CD8-positive, alpha-beta memory T cell (primary cell): ENCODE data around the gene DNM3. TPM values are rescaled to one million over a fixed set of nuclear protein-coding genes. Genes with fewer than 3 reads are reported as not detected.

Experiments
- CTCF ChIA-PET: fragments of 350-600 bp; sonication (Branson Sonifier 250); formaldehyde crosslinking; loops from one replicate; lab custom pipeline; 2021; ENCODE audit warnings: antibody characterized with exemption; lab: Charles Lee
- POLR2A ChIA-PET: fragments of 350-600 bp; sonication (Branson Sonifier 250); formaldehyde crosslinking; loops from one replicate; lab custom pipeline; 2021; ENCODE audit warnings: antibody characterized with exemption; lab: Charles Lee
- DNase-seq, 5 donors: peaks; one replicate each; pipeline versions ENCODE4 v3.0.0 to v3.0.0-alpha.2; 2020 to 2022; ENCODE audit warnings: mixed read lengths in 1 of 5
- H3K27ac ChIP-seq: one replicate; pipeline ENCODE4 v1.7.0; 2013; ENCODE audit warnings: low read depth, mild to moderate bottlenecking, low read length, moderate library complexity
- H3K27me3 ChIP-seq: 2 replicates; pipeline ENCODE4 v1.7.0; 2013; ENCODE audit warnings: low read length, mild to moderate bottlenecking; ENCODE audit not compliant: insufficient read depth, poor library complexity, severe bottlenecking
- H3K36me3 ChIP-seq: 2 replicates; pipeline ENCODE4 v1.7.0; 2013; ENCODE audit warnings: mild to moderate bottlenecking, low read length, moderate library complexity; ENCODE audit not compliant: insufficient read depth
- H3K4me1 ChIP-seq: 2 replicates; pipeline ENCODE4 v1.7.0; 2013; ENCODE audit warnings: mild to moderate bottlenecking, low read length, moderate library complexity; ENCODE audit not compliant: insufficient read depth
- H3K4me3 ChIP-seq: 2 replicates; pipeline ENCODE4 v1.7.0; 2013; ENCODE audit warnings: mild to moderate bottlenecking, low read length
- H3K9me3 ChIP-seq: 2 replicates; pipeline ENCODE4 v1.7.0; 2013; ENCODE audit warnings: mild to moderate bottlenecking, low read length
- H3K27ac Mint-ChIP-seq, 8 donors: one replicate each; pipeline ENCODE4 v1.8.0; 2020 to 2021; ENCODE audit warnings: mixed read lengths in 8 of 8, mild to moderate bottlenecking in 6 of 8, inconsistent platforms in 3 of 8, moderate library complexity in 3 of 8
- H3K27me3 Mint-ChIP-seq, 2 donors: one replicate each; pipeline ENCODE4 v1.8.0; 2020 to 2021; ENCODE audit warnings: mixed read lengths in 2 of 2, mild to moderate bottlenecking in 1 of 2, moderate library complexity in 1 of 2
- H3K36me3 Mint-ChIP-seq, 3 donors: one replicate each; pipeline ENCODE4 v1.8.0; 2020 to 2021; ENCODE audit warnings: mixed read lengths in 3 of 3, inconsistent platforms in 1 of 3, mild to moderate bottlenecking in 1 of 3
- H3K4me1 Mint-ChIP-seq, 3 donors: one replicate each; pipeline ENCODE4 v1.8.0; 2020 to 2021; ENCODE audit warnings: mixed read lengths in 3 of 3, inconsistent platforms in 1 of 3, mild to moderate bottlenecking in 1 of 3
- H3K4me3 Mint-ChIP-seq, 7 donors: one replicate each; pipeline ENCODE4 v1.8.0; 2020 to 2021; ENCODE audit warnings: mixed read lengths in 7 of 7, mild to moderate bottlenecking in 6 of 7, moderate library complexity in 4 of 7, inconsistent platforms in 2 of 7
- H3K9me3 Mint-ChIP-seq, 5 donors: one replicate each; pipeline ENCODE4 v1.8.0; 2020 to 2022; ENCODE audit warnings: mixed read lengths in 5 of 5, mild to moderate bottlenecking in 3 of 5, moderate library complexity in 2 of 5, inconsistent platforms in 1 of 5
- polyA plus RNA-seq: library from polyadenylated mRNA; unstranded; fragments of 300-500 nt; fragmentation: Illumina TruSeq; gene quantifications from one replicate; pipeline ENCODE4 v1.2.3, GENCODE V29; 2021
- total RNA-seq, 2 experiments: library from RNA; stranded (reverse); gene quantifications; one replicate each; pipeline ENCODE4 v1.2.3, GENCODE V29; 2021

The DNM3 gene
- total and polyA plus RNA-seq, 3 experiments from 2014 or later, result 0.29 to 0.64 (median 0.59) TPM

DNA sequence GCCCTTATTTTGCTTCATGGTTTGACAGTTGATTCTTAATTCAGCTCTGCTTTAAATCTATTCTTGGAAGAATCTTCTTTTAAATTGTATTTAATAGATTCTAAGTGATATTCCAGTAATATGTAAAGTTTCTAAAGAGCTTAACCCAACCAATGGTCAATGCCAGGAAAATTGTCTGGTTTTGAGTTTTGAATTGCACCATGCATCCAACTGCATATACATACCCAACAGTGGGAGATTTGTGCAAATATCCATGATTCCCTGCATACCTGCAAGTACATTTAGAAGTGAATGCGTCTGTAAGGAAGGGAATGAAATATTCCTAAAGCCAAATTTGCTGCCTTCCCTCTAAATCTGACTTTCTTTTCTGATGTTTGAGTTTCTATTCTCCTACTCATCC is 543.4 kb downstream of the DNM3 start:
- H3K4me3 Mint-ChIP-seq, result no peak overlapping the region
- no peak overlapping the region for H3K27ac Mint-ChIP-seq
- peaks cover 16% of the 10 kb centered on the region for H3K4me1 ChIP-seq
- H3K27ac ChIP-seq, result no peak overlapping the region
- H3K9me3 ChIP-seq, result no peaks in the 10 kb centered on the region
- peaks cover 2 to 3% (median 3%) of the 10 kb centered on the region in 3 donors for H3K36me3 Mint-ChIP-seq
- no peaks in the 10 kb centered on the region for H3K9me3 Mint-ChIP-seq
- peaks cover 21 to 28% (median 27%) of the 10 kb centered on the region in 3 donors for H3K4me1 Mint-ChIP-seq
- H3K36me3 ChIP-seq, result no peaks in the 10 kb centered on the region
- H3K27me3 ChIP-seq, result no peaks in the 10 kb centered on the region
- ChIA-PET POLR2A (no interaction called here), CTCF (interaction anchor here (2.4 kb wide), 1 partner anchor 9 kb away, joined by 8 read pairs; no protein-coding TSS in a partner anchor)
- peaks cover 0 to 1% of the 10 kb centered on the region in 2 donors for H3K27me3 Mint-ChIP-seq
- H3K4me3 ChIP-seq, result no peak overlapping the region
- DNase-seq, result no peak

DNA sequence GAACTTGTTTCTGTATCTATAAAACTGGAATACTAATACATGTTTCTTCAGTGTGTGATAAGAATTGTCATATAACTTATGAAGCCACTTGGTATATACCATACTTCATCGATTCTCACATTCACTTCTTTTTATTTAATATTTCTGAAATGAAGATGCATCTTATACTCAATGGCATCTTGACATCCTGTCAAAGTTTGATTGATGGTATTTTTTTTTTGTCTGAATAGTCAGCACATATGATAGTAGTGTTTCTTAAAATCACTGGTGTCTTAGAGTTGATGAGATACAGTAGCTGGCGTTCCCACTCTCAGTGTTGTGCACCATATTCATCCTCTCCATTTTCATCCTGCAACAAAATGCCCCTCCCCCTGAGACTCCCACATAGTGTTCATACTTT is 544.7 kb downstream of the DNM3 start:
- no peaks in the 10 kb centered on the region for H3K36me3 ChIP-seq
- Mint-ChIP-seq H3K27ac (no peak overlapping the region), H3K9me3 (no peaks in the 10 kb centered on the region), H3K4me1 (peaks cover 8 to 20% (median 15%) of the 10 kb centered on the region in 3 donors), H3K27me3 (peaks cover 0 to 1% of the 10 kb centered on the region in 2 donors), H3K4me3 (no peak overlapping the region), H3K36me3 (peaks cover 2 to 5% (median 5%) of the 10 kb centered on the region in 3 donors)
- no peak overlapping the region for H3K27ac ChIP-seq
- no peak overlapping the region for H3K4me3 ChIP-seq
- H3K4me1 ChIP-seq, result peaks cover 6% of the 10 kb centered on the region
- ChIA-PET CTCF (no interaction called here), POLR2A (no interaction called here)
- no peaks in the 10 kb centered on the region for H3K27me3 ChIP-seq
- no peaks in the 10 kb centered on the region for H3K9me3 ChIP-seq
- no peak for DNase-seq

- Mint-ChIP-seq H3K27ac (no peak overlapping the region), H3K4me1 (peaks cover 3 to 17% (median 8%) of the 10 kb centered on the region in 3 donors), H3K9me3 (no peaks in the 10 kb centered on the region), H3K36me3 (peaks cover 2 to 7% (median 5%) of the 10 kb centered on the region in 3 donors), H3K27me3 (peaks cover 0 to 1% of the 10 kb centered on the region in 2 donors), H3K4me3 (no peak overlapping the region)
- Histone ChIP-seq H3K27me3 (no peaks in the 10 kb centered on the region), H3K36me3 (no peaks in the 10 kb centered on the region), H3K9me3 (no peaks in the 10 kb centered on the region), H3K27ac (no peak overlapping the region), H3K4me3 (no peak overlapping the region), H3K4me1 (peaks cover 4% of the 10 kb centered on the region)
- DNase-seq, result no peak
- POLR2A ChIA-PET, result no interaction called here
- CTCF ChIA-PET, result no interaction called here
These were observed 547.2 kb downstream of the DNM3 start for GRCh38 chr1:172388490-172388889.

DNA sequence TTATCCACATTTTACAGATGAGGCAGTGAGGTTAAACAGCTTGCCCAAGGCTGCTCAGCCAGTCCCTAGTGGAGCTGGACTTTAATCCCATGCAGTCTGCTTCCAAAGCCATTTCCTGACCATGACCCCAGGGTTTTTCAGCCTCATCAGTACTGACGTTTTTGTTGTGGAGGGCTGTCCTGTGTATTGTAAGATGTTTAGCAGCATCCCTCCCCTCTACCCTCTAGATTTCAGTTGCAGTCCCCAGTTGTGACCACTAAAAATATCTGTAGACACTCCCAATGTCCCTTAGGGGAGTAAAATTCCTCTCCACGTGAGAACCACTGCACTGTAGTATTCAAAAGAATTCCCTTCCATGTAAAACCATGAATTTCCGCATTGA is 549.0 kb downstream of the DNM3 start:
- Mint-ChIP-seq H3K9me3 (no peaks in the 10 kb centered on the region), H3K27me3 (peaks cover 0 to 1% of the 10 kb centered on the region in 2 donors)
- DNase-seq, result no peak

GRCh38 chr1:172390683-172391551 is 549.6 kb downstream of the DNM3 start:
- peaks cover 19 to 41% (median 24%) of the 10 kb centered on the region in 3 donors for H3K4me1 Mint-ChIP-seq
- CTCF ChIA-PET, result interaction anchor here (0.9 kb wide), 1 partner anchor 10 kb away, joined by 3 read pairs; no protein-coding TSS in a partner anchor
- Histone ChIP-seq H3K27ac (no peak overlapping the region), H3K9me3 (no peaks in the 10 kb centered on the region), H3K4me3 (no peak overlapping the region), H3K27me3 (no peaks in the 10 kb centered on the region), H3K4me1 (peaks cover 25% of the 10 kb centered on the region), H3K36me3 (no peaks in the 10 kb centered on the region)
- DNase-seq, result no peak
- H3K27ac Mint-ChIP-seq, result peak overlapping the region in 1 of 8 donors; percentile 65
- H3K36me3 Mint-ChIP-seq, result peaks cover 2 to 7% (median 5%) of the 10 kb centered on the region in 3 donors
- POLR2A ChIA-PET, result no interaction called here
- H3K4me3 Mint-ChIP-seq, result no peak overlapping the region
- peaks cover 0 to 1% of the 10 kb centered on the region in 2 donors for H3K27me3 Mint-ChIP-seq
- no peaks in the 10 kb centered on the region for H3K9me3 Mint-ChIP-seq

More for the DNA sequence above, 549.0 kb downstream of the DNM3 start:
- Mint-ChIP-seq H3K27ac (no peak overlapping the region), H3K36me3 (peaks cover 2 to 7% (median 5%) of the 10 kb centered on the region in 3 donors), H3K4me1 (peaks cover 19 to 35% (median 24%) of the 10 kb centered on the region in 3 donors), H3K4me3 (no peak overlapping the region)
- Histone ChIP-seq H3K27me3 (no peaks in the 10 kb centered on the region), H3K9me3 (no peaks in the 10 kb centered on the region), H3K27ac (no peak overlapping the region), H3K4me3 (no peak overlapping the region), H3K4me1 (peaks cover 21% of the 10 kb centered on the region), H3K36me3 (no peaks in the 10 kb centered on the region)
- CTCF ChIA-PET, result interaction anchor here (0.9 to 1.0 kb wide), 2 partner anchors 8 to 10 kb away, joined by 3 read pairs; no protein-coding TSS in a partner anchor
- POLR2A ChIA-PET, result no interaction called here

GRCh38 chr1:172391976-172392375 is 550.7 kb downstream of the DNM3 start:
- no peak overlapping the region for H3K27ac Mint-ChIP-seq
- POLR2A ChIA-PET, result no interaction called here
- no peak overlapping the region for H3K27ac ChIP-seq

GRCh38 chr1:172393354-172393753 is 552.1 kb downstream of the DNM3 start:
- no peak overlapping the region for H3K4me3 ChIP-seq
- Mint-ChIP-seq H3K36me3 (peaks cover 0 to 4% (median 3%) of the 10 kb centered on the region in 3 donors), H3K27ac (peak overlapping the region in 5 of 8 donors; percentile 6 to 97 (median 60)), H3K4me1 (peaks cover 26 to 58% (median 39%) of the 10 kb centered on the region in 3 donors), H3K4me3 (no peak overlapping the region), H3K27me3 (peaks cover 0 to 1% of the 10 kb centered on the region in 2 donors), H3K9me3 (no peaks in the 10 kb centered on the region)
- DNase-seq, result no peak
- no peaks in the 10 kb centered on the region for H3K36me3 ChIP-seq
- H3K27ac ChIP-seq, result no peak overlapping the region
- H3K27me3 ChIP-seq, result no peaks in the 10 kb centered on the region
- CTCF ChIA-PET, result interaction anchor here (1.3 to 3.5 kb wide), 5 partner anchors 10 to 391 kb away, joined by 3 to 13 read pairs (median 8); partner anchors contain the start of gene PIGC
- POLR2A ChIA-PET, result no interaction called here
- H3K9me3 ChIP-seq, result no peaks in the 10 kb centered on the region
- peaks cover 25% of the 10 kb centered on the region for H3K4me1 ChIP-seq

More at GRCh38 chr1:172391976-172392375, 550.7 kb downstream of the DNM3 start:
- Mint-ChIP-seq H3K27me3 (peaks cover 0 to 1% of the 10 kb centered on the region in 2 donors), H3K9me3 (no peaks in the 10 kb centered on the region), H3K4me1 (peaks cover 19 to 45% (median 25%) of the 10 kb centered on the region in 3 donors), H3K4me3 (no peak overlapping the region), H3K36me3 (peaks cover 0 to 4% (median 3%) of the 10 kb centered on the region in 3 donors)
- H3K27me3 ChIP-seq, result no peaks in the 10 kb centered on the region
- H3K9me3 ChIP-seq, result no peaks in the 10 kb centered on the region
- H3K36me3 ChIP-seq, result no peaks in the 10 kb centered on the region
- H3K4me3 ChIP-seq, result no peak overlapping the region
- peaks cover 25% of the 10 kb centered on the region for H3K4me1 ChIP-seq
- CTCF ChIA-PET, result interaction anchor here (3.5 kb wide), 1 partner anchor 33 kb away, joined by 13 read pairs; no protein-coding TSS in a partner anchor
- no peak for DNase-seq
